ENCODE data around the gene NFS1. TPM values are rescaled to one million over a fixed set of nuclear protein-coding genes. Genes with fewer than 3 reads are reported as not detected.

NFS1 gene
- total and polyA plus RNA-seq, 2 of the 8 experiments (the other 6 are each of a cell fraction or from before 2014, with no cell fraction given) = 26.1 to 38.8 TPM

GRCh38 chr20:35665949-35666288 lies 33.2 kb downstream of the NFS1 start:
- Histone ChIP-seq H3K27ac (ENCODE audit: low read depth, low read length) (no peak overlapping the region), H3K9ac (replicated peaks in 1 of 4; ENCODE audit: extremely low read depth in 1 of 4, low read depth in 3 of 4, low read length in 3 of 4) (no peak overlapping the region), H2BK120ac (replicated peaks; ENCODE audit: low read depth, low read length) (no peak overlapping the region), H4K20me1 (replicated peaks in 1 of 2; ENCODE audit: control insufficient read depth in 1 of 2, insufficient read depth in 2 of 2, low read length in 2 of 2) (peaks cover 25 to 28% of the 10 kb centered on the region in 2 experiments), H2AK5ac (ENCODE audit: low read depth, low read length) (no peak overlapping the region), H3K23ac (ENCODE audit: insufficient read length) (no peak overlapping the region), H3K56ac (replicated peaks; ENCODE audit: insufficient read length, low read depth, low read length) (no peak overlapping the region), H3K4me2 (ENCODE audit: insufficient read depth in 1 of 2, low read depth in 2 of 2, low read length in 2 of 2) (no peak overlapping the region), H2BK20ac (ENCODE audit: low read length) (no peak overlapping the region), H3K23me2 (ENCODE audit: low read depth, low read length) (peaks cover 9% of the 10 kb centered on the region), H3K79me1 (ENCODE audit: low read depth, low read length) (no peaks in the 10 kb centered on the region), H4K91ac (replicated peaks; ENCODE audit: insufficient read length, low read length) (no peak overlapping the region), H2BK12ac (ENCODE audit: low read depth, low read length) (no peak overlapping the region), H3K4me1 (replicated peaks in 1 of 4; ENCODE audit: control insufficient read depth in 3 of 4, insufficient read depth in 4 of 4, low read length in 3 of 4) (peaks cover 0 to 3% (median 0%) of the 10 kb centered on the region in 4 experiments; a peak in 3 of 7 replicates), H3K27me3 (replicated peaks in 1 of 4; ENCODE audit: control insufficient read depth in 3 of 4, extremely low read depth in 1 of 4, insufficient read depth in 3 of 4, low read length in 3 of 4) (no peaks in the 10 kb centered on the region), H2BK15ac (ENCODE audit: low read length) (no peak overlapping the region), H3K14ac (ENCODE audit: insufficient read length) (no peak overlapping the region), H4K5ac (ENCODE audit: insufficient read length, low read depth, low read length) (no peak overlapping the region), H3K4me3 (ENCODE audit: extremely low read depth in 1 of 4, insufficient read depth in 2 of 4, low read depth in 3 of 4, low read length in 4 of 4) (no peak overlapping the region), H3K18ac (ENCODE audit: extremely low read depth, low read length) (no peak overlapping the region), H3K36me3 (ENCODE audit: control insufficient read depth in 2 of 4, insufficient read depth in 4 of 4, low read length in 3 of 4) (peaks cover 0 to 7% (median 3%) of the 10 kb centered on the region in 4 experiments; a peak in 5 of 8 replicates), H2BK5ac (ENCODE audit: low read depth, low read length) (no peak overlapping the region), H4K8ac (ENCODE audit: extremely low read depth, insufficient read depth, low read length) (no peak overlapping the region), H3K9me3 (ENCODE audit: insufficient read depth in 2 of 2, low read depth in 1 of 2, low read length in 1 of 2) (no peaks in the 10 kb centered on the region), H3K4ac (replicated peaks; ENCODE audit: insufficient read length, low read depth, low read length) (no peak overlapping the region), H3K79me2 (ENCODE audit: control insufficient read depth in 1 of 2, insufficient read depth in 2 of 2, low read length in 2 of 2) (peaks cover 35 to 39% of the 10 kb centered on the region in 2 experiments), H2AFZ (ENCODE audit: low read length) (no peak overlapping the region)
- no peak for FAIRE-seq
- POLR2A ChIA-PET (ENCODE audit: partially characterized antibody) = interaction anchor here (0.6 to 4.7 kb wide), 12 partner anchors 9 to 77 kb away, joined by 3 to 49 read pairs (median 10); partner anchors contain the start of genes NFS1, RBM39, ROMO1 and SPAG4
- peak in 1 of 2 experiments; percentile 31 for DNase-seq (ENCODE audit: low read depth in 1 of 2, low spot score in 2 of 2)
- TF ChIP-seq, protein P1, sequence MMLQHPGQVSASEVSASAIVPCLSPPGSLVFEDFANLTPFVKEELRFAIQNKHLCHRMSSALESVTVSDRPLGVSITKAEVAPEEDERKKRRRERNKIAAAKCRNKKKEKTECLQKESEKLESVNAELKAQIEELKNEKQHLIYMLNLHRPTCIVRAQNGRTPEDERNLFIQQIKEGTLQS (IDR thresholded peaks at IDR 0.05; ENCODE audit: insufficient read depth, low read depth, low read length) = no peak
- TF ChIP-seq, protein P2, sequence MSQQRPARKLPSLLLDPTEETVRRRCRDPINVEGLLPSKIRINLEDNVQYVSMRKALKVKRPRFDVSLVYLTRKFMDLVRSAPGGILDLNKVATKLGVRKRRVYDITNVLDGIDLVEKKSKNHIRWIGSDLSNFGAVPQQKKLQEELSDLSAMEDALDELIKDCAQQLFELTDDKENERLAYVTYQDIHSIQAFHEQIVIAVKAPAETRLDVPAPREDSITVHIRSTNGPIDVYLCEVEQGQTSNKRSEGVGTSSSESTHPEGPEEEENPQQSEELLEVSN (IDR thresholded peaks at IDR 0.05) = no peak
- TF ChIP-seq CHD1 (IDR thresholded peaks at IDR 0.05; ENCODE audit: low read depth, low read length) = no peak
- no peak for TF ChIP-seq TEAD4 (IDR thresholded peaks at IDR 0.05; ENCODE audit: low read depth, low read length)
- no peak for TF ChIP-seq BCL11A (IDR thresholded peaks at IDR 0.05; ENCODE audit: low read depth in 2 of 2, low read length in 2 of 2)
- no peak for TF ChIP-seq JUND (IDR thresholded peaks at IDR 0.05; ENCODE audit: low read length)
- no peak for TF ChIP-seq ZNF274 (IDR thresholded peaks at IDR 0.05; ENCODE audit: borderline replicate concordance, extremely low read depth, low read length)
- no peak for TF ChIP-seq SRF (IDR thresholded peaks at IDR 0.05; ENCODE audit: low read depth, low read length)
- no peak for TF ChIP-seq MAFK (IDR thresholded peaks at IDR 0.05; ENCODE audit: low read depth, low read length)
- TF ChIP-seq SP1 (IDR thresholded peaks at IDR 0.05; ENCODE audit: low read depth, low read length) = no peak
- WGBS, 2 experiments (ENCODE audit: extremely low coverage in 1 of 2, insufficient coverage in 1 of 2, insufficient read length in 1 of 2, insufficient replicate concordance in 2 of 2, low coverage in 1 of 2, low lambda C conversion rate in 2 of 2, missing lambda C conversion rate in 1 of 2) = 97% methylated on average over 17 of the region's 17 CpGs; no CpG with 5 or more reads in 1 of the 2 experiments
- CTCF ChIA-PET (ENCODE audit: partially characterized antibody) = interaction anchor here (0.9 to 1.7 kb wide), 5 partner anchors 11 to 61 kb away, joined by 3 to 4 read pairs (median 3); no protein-coding TSS in a partner anchor
